CD14-positive monocyte (primary cell): Measurements from ENCODE around the gene ST8SIA1. TPM values are rescaled to one million over a fixed set of nuclear protein-coding genes. Genes with fewer than 3 reads are reported as not detected.

Source experiments
- DNase-seq, 3 donors: peaks; one replicate each; pipeline ENCODE4 v3.0.0-alpha.2; 2011 to 2022
- H2AFZ ChIP-seq: 2 replicates; pipeline ENCODE4 v1.6.0; 2012; ENCODE audit warnings: mild to moderate bottlenecking, low read depth, low read length, inconsistent platforms; ENCODE audit not compliant: insufficient read depth, poor library complexity, severe bottlenecking
- H3K27ac ChIP-seq, 2 donors: 1 replicate in 1 of 2; 2 replicates in 1 of 2; pipeline ENCODE4 v1.5.1; 2012 to 2013; ENCODE audit warnings: low read length in 2 of 2, control low read depth in 1 of 2, inconsistent platforms in 1 of 2, low read depth in 1 of 2, mild to moderate bottlenecking in 1 of 2
- H3K27me3 ChIP-seq, 2 donors: one replicate each; pipeline versions ENCODE4 v1.6.0 to v1.6.1; 2011 to 2013; ENCODE audit warnings: low read length in 2 of 2; ENCODE audit not compliant: control insufficient read depth in 2 of 2, insufficient read depth in 2 of 2
- H3K36me3 ChIP-seq, 2 donors: replicated peaks in 1 of 2; 1 replicate in 1 of 2; 2 replicates in 1 of 2; pipeline versions ENCODE4 v1.5.1 to v1.6.1; 2012 to 2013; ENCODE audit warnings: low read length in 2 of 2, control low read depth in 1 of 2, inconsistent platforms in 1 of 2, mild to moderate bottlenecking in 1 of 2; ENCODE audit not compliant: insufficient read depth in 2 of 2, control insufficient read depth in 1 of 2
- H3K4me1 ChIP-seq, 2 donors: 1 replicate in 1 of 2; 2 replicates in 1 of 2; pipeline versions ENCODE4 v1.5.1 to v1.6.1; 2012 to 2013; ENCODE audit warnings: low read length in 2 of 2, control low read depth in 1 of 2, inconsistent platforms in 1 of 2, mild to moderate bottlenecking in 1 of 2, moderate library complexity in 1 of 2; ENCODE audit not compliant: insufficient read depth in 2 of 2, control insufficient read depth in 1 of 2
- H3K4me2 ChIP-seq: replicated peaks from 2 replicates; pipeline ENCODE3; 2012; ENCODE audit warnings: low read length, moderate library complexity, mild to moderate bottlenecking; ENCODE audit not compliant: poor library complexity, severe bottlenecking; ENCODE audit errors: extremely low read depth
- H3K4me3 ChIP-seq, 3 experiments: fragments of 200-600 bp in 1 of 3; sonication (generic) in 1 of 3; replicated peaks in 1 of 3; 1 replicate in 2 of 3; 2 replicates in 1 of 3; pipeline ENCODE4 v1.5.1; 2011 to 2013; ENCODE audit warnings: low read length in 3 of 3, mild to moderate bottlenecking in 3 of 3, control low read depth in 2 of 3, low read depth in 2 of 3, inconsistent platforms in 1 of 3, moderate library complexity in 1 of 3
- H3K79me2 ChIP-seq: 2 replicates; pipeline ENCODE4 v1.6.0; 2012; ENCODE audit warnings: mild to moderate bottlenecking, control low read depth, inconsistent platforms, low read length, moderate library complexity; ENCODE audit not compliant: insufficient read depth
- H3K9ac ChIP-seq: 2 replicates; pipeline ENCODE4 v1.6.0; 2017; ENCODE audit warnings: low read length, mild to moderate bottlenecking; ENCODE audit not compliant: insufficient read depth, poor library complexity, severe bottlenecking
- H3K9me3 ChIP-seq, 2 donors: replicated peaks in 1 of 2; 1 replicate in 1 of 2; 2 replicates in 1 of 2; pipeline versions ENCODE4 v1.5.1 to v1.6.1; 2012 to 2013; ENCODE audit warnings: low read length in 2 of 2, control low read depth in 1 of 2; ENCODE audit not compliant: control insufficient read depth in 1 of 2, insufficient read depth in 1 of 2
- H4K20me1 ChIP-seq: 2 replicates; pipeline ENCODE4 v1.6.0; 2012; ENCODE audit warnings: mild to moderate bottlenecking, low read length, control low read depth, moderate library complexity; ENCODE audit not compliant: insufficient read depth
- H3K27ac Mint-ChIP-seq, 7 donors: one replicate each; pipeline ENCODE4 v1.8.0; 2020; ENCODE audit warnings: mild to moderate bottlenecking in 7 of 7, mixed read lengths in 7 of 7, moderate library complexity in 6 of 7, inconsistent platforms in 2 of 7
- H3K27me3 Mint-ChIP-seq, 3 donors: one replicate each; pipeline ENCODE4 v1.8.0; 2021 to 2022; ENCODE audit warnings: low read depth in 3 of 3, mild to moderate bottlenecking in 3 of 3, mixed read lengths in 3 of 3, moderate library complexity in 3 of 3, inconsistent platforms in 1 of 3
- H3K36me3 Mint-ChIP-seq, 2 donors: one replicate each; pipeline ENCODE4 v1.8.0; 2020; ENCODE audit warnings: mixed read lengths in 2 of 2, inconsistent platforms in 1 of 2, mild to moderate bottlenecking in 1 of 2
- H3K4me1 Mint-ChIP-seq: one replicate; pipeline ENCODE4 v1.8.0; 2020; ENCODE audit warnings: mild to moderate bottlenecking, mixed read lengths
- H3K4me3 Mint-ChIP-seq, 2 donors: one replicate each; pipeline ENCODE4 v1.8.0; 2020; ENCODE audit warnings: mild to moderate bottlenecking in 2 of 2, mixed read lengths in 2 of 2, moderate library complexity in 1 of 2
- H3K9me3 Mint-ChIP-seq, 7 donors: one replicate each; pipeline ENCODE4 v1.8.0; 2020 to 2022; ENCODE audit warnings: mixed read lengths in 7 of 7, mild to moderate bottlenecking in 6 of 7, moderate library complexity in 6 of 7, inconsistent platforms in 2 of 7
- WGBS: methylation state at CpG from one replicate; pipeline ENCODE4 v1.1.5; 2013; ENCODE audit warnings: missing lambda C conversion rate; ENCODE audit not compliant: insufficient coverage; 5-methylcytosine and 5-hydroxymethylcytosine counted together
- intact Hi-C, 2 donors: fragments of 100-400 bp; cut with micrococcal nuclease; formaldehyde crosslinking; loops; one replicate each; pipeline versions ENCODE4 v1.15.0 to v1.15.1; 2023
- polyA plus RNA-seq, 3 donors: library from polyadenylated mRNA; depleted of rRNA in 1 of 3; unstranded in 2 of 3; stranded (reverse) in 1 of 3; fragments of 300-500 nt in 2 of 3; fragments of >200 nt in 1 of 3; fragmentation: Illumina TruSeq in 2 of 3; gene quantifications; 1 replicate in 2 of 3; 2 replicates in 1 of 3; pipeline ENCODE4 v1.2.3, GENCODE V29; 2012 to 2021
- TF ChIP-seq, protein P1 (sequence below): fragments of 200-600 bp; IDR thresholded peaks from one replicate; pipeline ENCODE4 v1.8.0; 2022; ENCODE audit warnings: antibody characterized with exemption, mild to moderate bottlenecking

ST8SIA1 gene
- polyA plus RNA-seq, 3 donors: not detected

DNA sequence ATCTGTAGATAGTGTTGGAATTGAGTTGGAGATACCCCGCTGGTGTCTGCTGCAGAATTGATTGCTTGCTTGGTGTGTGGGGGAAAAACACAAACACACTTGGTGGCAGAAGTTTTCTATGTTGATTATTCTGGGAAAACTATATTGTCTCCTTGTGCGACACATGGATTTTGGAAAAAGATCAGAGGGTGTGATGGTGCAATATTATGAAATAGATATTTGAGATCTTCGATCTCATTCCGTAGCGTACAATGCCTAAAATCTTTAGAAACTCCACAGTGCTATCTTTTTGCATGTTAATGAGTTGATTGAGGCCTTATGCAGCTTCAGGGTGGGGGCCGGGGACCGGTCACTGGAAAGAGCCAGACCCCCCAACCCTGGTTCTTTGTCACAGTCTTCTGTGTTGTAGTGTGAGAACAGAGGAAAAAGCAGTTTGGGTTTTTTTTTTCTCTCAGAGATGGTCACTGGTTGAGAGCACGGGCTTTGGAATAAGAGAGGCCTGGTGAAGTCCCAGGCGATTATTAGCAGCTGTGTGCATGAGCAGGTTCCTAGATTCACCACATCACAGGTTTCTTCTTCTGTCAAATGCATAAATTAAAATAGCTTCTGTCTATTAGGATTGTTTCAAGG lies 88.2 kb downstream of the ST8SIA1 start:
- Histone ChIP-seq H3K4me1 (no peaks in the 10 kb centered on the region), H3K4me3 (no peak overlapping the region), H3K36me3 (no peaks in the 10 kb centered on the region), H3K9ac (no peak overlapping the region), H3K27ac (no peak overlapping the region), H3K79me2 (no peaks in the 10 kb centered on the region), H2AFZ (no peak overlapping the region), H4K20me1 (no peaks in the 10 kb centered on the region), H3K9me3 (no peaks in the 10 kb centered on the region), H3K4me2 (no peak overlapping the region), H3K27me3 (peaks cover 7 to 19% of the 10 kb centered on the region in 2 donors)
- H3K27me3 Mint-ChIP-seq: peaks cover 9 to 25% (median 18%) of the 10 kb centered on the region in 3 donors
- H3K4me1 Mint-ChIP-seq: peaks cover 3% of the 10 kb centered on the region
- H3K4me3 Mint-ChIP-seq: no peak overlapping the region
- H3K27ac Mint-ChIP-seq: no peak overlapping the region
- 86% methylated on average over 2 of the region's 9 CpGs for WGBS
- TF ChIP-seq, protein P1, sequence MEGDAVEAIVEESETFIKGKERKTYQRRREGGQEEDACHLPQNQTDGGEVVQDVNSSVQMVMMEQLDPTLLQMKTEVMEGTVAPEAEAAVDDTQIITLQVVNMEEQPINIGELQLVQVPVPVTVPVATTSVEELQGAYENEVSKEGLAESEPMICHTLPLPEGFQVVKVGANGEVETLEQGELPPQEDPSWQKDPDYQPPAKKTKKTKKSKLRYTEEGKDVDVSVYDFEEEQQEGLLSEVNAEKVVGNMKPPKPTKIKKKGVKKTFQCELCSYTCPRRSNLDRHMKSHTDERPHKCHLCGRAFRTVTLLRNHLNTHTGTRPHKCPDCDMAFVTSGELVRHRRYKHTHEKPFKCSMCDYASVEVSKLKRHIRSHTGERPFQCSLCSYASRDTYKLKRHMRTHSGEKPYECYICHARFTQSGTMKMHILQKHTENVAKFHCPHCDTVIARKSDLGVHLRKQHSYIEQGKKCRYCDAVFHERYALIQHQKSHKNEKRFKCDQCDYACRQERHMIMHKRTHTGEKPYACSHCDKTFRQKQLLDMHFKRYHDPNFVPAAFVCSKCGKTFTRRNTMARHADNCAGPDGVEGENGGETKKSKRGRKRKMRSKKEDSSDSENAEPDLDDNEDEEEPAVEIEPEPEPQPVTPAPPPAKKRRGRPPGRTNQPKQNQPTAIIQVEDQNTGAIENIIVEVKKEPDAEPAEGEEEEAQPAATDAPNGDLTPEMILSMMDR: no peak
- no peak for DNase-seq
- no peaks in the 10 kb centered on the region for H3K36me3 Mint-ChIP-seq
- H3K9me3 Mint-ChIP-seq: peaks cover 0 to under 1% (median 0%) of the 10 kb centered on the region in 7 donors
- intact Hi-C loops: no loop called here

DNA sequence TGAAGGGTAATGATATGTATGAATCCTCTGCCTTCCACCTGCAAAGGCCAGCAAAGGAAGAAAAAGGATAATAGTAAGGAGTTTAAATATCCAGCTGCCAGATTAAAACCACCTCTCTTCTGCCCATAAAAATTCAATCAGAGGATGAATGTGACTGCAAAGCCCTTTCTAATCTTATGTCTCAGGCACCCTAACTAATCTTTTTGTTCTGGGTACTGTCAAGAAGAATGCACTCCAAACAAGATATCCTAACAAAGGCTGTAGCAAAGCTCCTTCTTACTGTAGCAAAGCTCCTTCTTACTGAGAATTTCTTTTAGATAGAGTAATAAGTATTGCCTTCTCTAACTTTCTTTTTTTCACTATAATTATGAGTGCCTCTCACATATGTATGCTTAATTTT lies 91.8 kb downstream of the ST8SIA1 start:
- no peaks in the 10 kb centered on the region for H4K20me1 ChIP-seq
- peaks cover 0 to 6% of the 10 kb centered on the region in 2 donors for H3K27me3 ChIP-seq
- H3K36me3 ChIP-seq: no peaks in the 10 kb centered on the region
- H2AFZ ChIP-seq: no peak overlapping the region
- no peak for DNase-seq
- H3K9me3 ChIP-seq: no peaks in the 10 kb centered on the region
- peaks cover 6 to 33% (median 14%) of the 10 kb centered on the region in 3 donors for H3K27me3 Mint-ChIP-seq
- H3K36me3 Mint-ChIP-seq: no peaks in the 10 kb centered on the region
- H3K27ac Mint-ChIP-seq: no peak overlapping the region
- no peaks in the 10 kb centered on the region for H3K4me1 Mint-ChIP-seq
- intact Hi-C loops: no loop called here
- H3K4me3 Mint-ChIP-seq: no peak overlapping the region
- H3K4me3 ChIP-seq: no peak overlapping the region
- peaks cover 0 to 5% (median 0%) of the 10 kb centered on the region in 7 donors for H3K9me3 Mint-ChIP-seq
- H3K4me1 ChIP-seq: no peaks in the 10 kb centered on the region
- H3K4me2 ChIP-seq: no peak overlapping the region
- H3K27ac ChIP-seq: no peak overlapping the region
- no peak overlapping the region for H3K9ac ChIP-seq
- TF ChIP-seq, protein P1: no peak
- H3K79me2 ChIP-seq: no peaks in the 10 kb centered on the region
